Putamen (tissue), 1 donor: ENCODE measurements around the gene MRGPRG.

ENCODE experiments used
- DNase-seq: peaks from one replicate; pipeline ENCODE4 v3.0.0-alpha.2; 2016; ENCODE audit warnings: low spot score

Gene MRGPRG

GRCh38 chr11:3194016-3194816, 24.4 kb downstream of the MRGPRG start:
- no peak for DNase-seq

GRCh38 chr11:3193373-3194015, 25.1 kb downstream of the MRGPRG start:
- no peak for DNase-seq

- DNase-seq, result no peak
Observed at GRCh38 chr11:3192511-3193372, 25.9 kb downstream of the MRGPRG start.

GRCh38 chr11:3191586-3192324, 26.9 kb downstream of the MRGPRG start:
- DNase-seq, result no peak

GRCh38 chr11:3190600-3190999, 28.0 kb downstream of the MRGPRG start:
- no peak for DNase-seq

GRCh38 chr11:3189886-3190583, 28.6 kb downstream of the MRGPRG start:
- no peak for DNase-seq

- no peak for DNase-seq
Observed at GRCh38 chr11:3189196-3189843, 29.3 kb downstream of the MRGPRG start.

- no peak for DNase-seq
Observed at GRCh38 chr11:3188496-3189195, 30.0 kb downstream of the MRGPRG start.

GRCh38 chr11:3186166-3186953, 32.3 kb downstream of the MRGPRG start:
- no peak for DNase-seq

- DNase-seq, result no peak
Observed at GRCh38 chr11:3184732-3185347, 33.8 kb downstream of the MRGPRG start.

- no peak for DNase-seq
Observed at GRCh38 chr11:3183523-3183922, 35.1 kb downstream of the MRGPRG start.

GRCh38 chr11:3182462-3182852, 36.2 kb downstream of the MRGPRG start:
- DNase-seq, result no peak

GRCh38 chr11:3181725-3182461, 36.7 kb downstream of the MRGPRG start:
- no peak for DNase-seq

GRCh38 chr11:3180869-3181268, 37.7 kb downstream of the MRGPRG start:
- DNase-seq, result no peak

- no peak for DNase-seq
Observed at GRCh38 chr11:3178349-3178748, 40.3 kb downstream of the MRGPRG start.

- DNase-seq, result no peak
Observed at GRCh38 chr11:3177931-3178330, 40.7 kb downstream of the MRGPRG start.

- DNase-seq, result no peak
Observed at GRCh38 chr11:3176487-3176886, 42.1 kb downstream of the MRGPRG start.

GRCh38 chr11:3175194-3175593, 43.4 kb downstream of the MRGPRG start:
- no peak for DNase-seq
